ENCODE results near the gene RPL36AL. TPM values are rescaled to one million over a fixed set of nuclear protein-coding genes. Genes with fewer than 3 reads are reported as not detected.

Gene RPL36AL
- total RNA-seq, 1 donor from 2014 or later: 345 TPM

- Histone ChIP-seq H3K36me3 (ENCODE audit: control insufficient read depth, insufficient read depth, low read length) (peaks cover 2% of the 10 kb centered on the region), H3K27me3 (ENCODE audit: control insufficient read depth, insufficient read depth, low read length) (no peaks in the 10 kb centered on the region), H3K4me3 (ENCODE audit: low read depth, low read length) (no peak overlapping the region)
- FAIRE-seq (no peak), DNase-seq (ENCODE audit: low read depth) (no peak)
- no peak for TF ChIP-seq CTCF (IDR thresholded peaks at IDR 0.05; ENCODE audit: insufficient read depth, low read length, severe bottlenecking)
Observed at GRCh38 chr14:49641697-49642129, 21.3 kb upstream of the RPL36AL start.

- Histone ChIP-seq H3K27me3 (ENCODE audit: control insufficient read depth, insufficient read depth, low read length) (no peaks in the 10 kb centered on the region), H3K4me3 (ENCODE audit: low read depth, low read length) (no peak overlapping the region), H3K36me3 (ENCODE audit: control insufficient read depth, insufficient read depth, low read length) (peaks cover 2% of the 10 kb centered on the region)
- FAIRE-seq: no peak
- TF ChIP-seq CTCF (IDR thresholded peaks at IDR 0.05; ENCODE audit: insufficient read depth, low read length, severe bottlenecking): no peak
- no peak for DNase-seq (ENCODE audit: low read depth)
Observed at GRCh38 chr14:49640540-49641417, 20.4 kb upstream of the RPL36AL start.

GRCh38 chr14:49637534-49638078 lies 17.2 kb upstream of the RPL36AL start:
- FAIRE-seq: no peak
- peak; percentile 35 for DNase-seq (ENCODE audit: low read depth)
- no peaks in the 10 kb centered on the region for H3K27me3 ChIP-seq (ENCODE audit: control insufficient read depth, insufficient read depth, low read length)
- no peak overlapping the region for H3K4me3 ChIP-seq (ENCODE audit: low read depth, low read length)
- H3K36me3 ChIP-seq (ENCODE audit: control insufficient read depth, insufficient read depth, low read length): peaks cover 2% of the 10 kb centered on the region
- no peak for TF ChIP-seq CTCF (IDR thresholded peaks at IDR 0.05; ENCODE audit: insufficient read depth, low read length, severe bottlenecking)

- DNase-seq (ENCODE audit: low read depth): no peak
- no peak for TF ChIP-seq CTCF (IDR thresholded peaks at IDR 0.05; ENCODE audit: insufficient read depth, low read length, severe bottlenecking)
- peaks cover 2% of the 10 kb centered on the region for H3K36me3 ChIP-seq (ENCODE audit: control insufficient read depth, insufficient read depth, low read length)
- no peak for FAIRE-seq
- no peaks in the 10 kb centered on the region for H3K27me3 ChIP-seq (ENCODE audit: control insufficient read depth, insufficient read depth, low read length)
- no peak overlapping the region for H3K4me3 ChIP-seq (ENCODE audit: low read depth, low read length)
Observed at GRCh38 chr14:49636866-49637265, 16.4 kb upstream of the RPL36AL start.

GRCh38 chr14:49634547-49635334 lies 14.3 kb upstream of the RPL36AL start, which contains the start of gene DNAAF2:
TSS of gene DNAAF2 (minus strand) at chr14:49635244. CDS start at chr14:49635149, 95 bp downstream.
- peaks cover 2% of the 10 kb centered on the region for H3K36me3 ChIP-seq (ENCODE audit: control insufficient read depth, insufficient read depth, low read length)
- no peaks in the 10 kb centered on the region for H3K27me3 ChIP-seq (ENCODE audit: control insufficient read depth, insufficient read depth, low read length)
- peak; percentile 60 for DNase-seq (ENCODE audit: low read depth)
- no peak for FAIRE-seq
- H3K4me3 ChIP-seq (ENCODE audit: low read depth, low read length): peak within 1 kb of the TSS; percentile 90
- TF ChIP-seq CTCF (IDR thresholded peaks at IDR 0.05; ENCODE audit: insufficient read depth, low read length, severe bottlenecking): no peak

All from bronchial epithelial cell (primary cell).